HepG2 (cell line): Measurements from ENCODE around the gene RCBTB1. TPM values are rescaled to one million over a fixed set of nuclear protein-coding genes. Genes with fewer than 3 reads are reported as not detected.

Experiments used
- ATAC-seq: fragments of 200-7000 bp; cut with Tn5 transposase; 3 replicates; pipeline ENCODE4 v1.9.1; 2020; ENCODE audit warnings: mild to moderate bottlenecking, moderate library complexity
- BruUV-seq: library from RNA; stranded (reverse); fragments of 400-500 nt; replicated peaks from 2 replicates; lab custom pipeline; 2021; lab: Mats Ljungman, UMichigan
- CTCF ChIA-PET: fragments of 300-600 bp; formaldehyde crosslinking; extraction: SDS; loops from one replicate; lab custom pipeline; 2021; ENCODE audit warnings: low total read pairs, inconsistent platforms, low intra/inter-chr PET ratio; lab: Yijun Ruan, JAX
- POLR2A ChIA-PET: fragments of 350-600 bp; sonication (Branson Sonifier 250); formaldehyde crosslinking; loops from one replicate; lab custom pipeline; 2020; ENCODE audit warnings: antibody characterized with exemption, inconsistent platforms; lab: Yijun Ruan, JAX
- DNase-seq: peaks from one replicate; pipeline ENCODE4 v3.0.0-alpha.2; 2015; ENCODE audit warnings: low spot score
- FAIRE-seq: peaks from 3 replicates; lab custom pipeline; 2011; peaks lifted over from hg19 to GRCh38; lab: Jason Lieb, UNC
- H2AFZ ChIP-seq: one replicate; pipeline ENCODE4 v1.6.1; 2011; ENCODE audit warnings: low read length, inconsistent platforms
- H3K27ac ChIP-seq: fragments of 300-600 bp; 3 replicates; pipeline ENCODE4 v1.8.0; 2011; ENCODE audit warnings: mixed run types, mild to moderate bottlenecking, mixed read lengths, low read length, inconsistent platforms; ENCODE audit not compliant: insufficient read depth; ENCODE audit errors: extremely low read length
- H3K27me3 ChIP-seq, 2 experiments: fragments of 200-600 bp in 1 of 2; 2 replicates in 1 of 2; 3 replicates in 1 of 2; pipeline versions ENCODE4 v1.6.0 to v1.8.0; 2011; ENCODE audit warnings: low read length in 2 of 2, mild to moderate bottlenecking in 2 of 2, moderate library complexity in 2 of 2, inconsistent platforms in 1 of 2; ENCODE audit not compliant: insufficient read depth in 2 of 2, control insufficient read depth in 1 of 2
- H3K36me3 ChIP-seq, 2 experiments: fragments of 200-600 bp in 1 of 2; replicated peaks in 1 of 2; 2 replicates in 1 of 2; 3 replicates in 1 of 2; pipeline versions ENCODE4 v1.5.1 to v1.8.0; 2011; ENCODE audit warnings: low read length in 2 of 2, inconsistent platforms in 1 of 2; ENCODE audit not compliant: insufficient read depth in 2 of 2, control insufficient read depth in 1 of 2
- H3K4me1 ChIP-seq: 2 replicates; pipeline ENCODE4 v1.5.1; 2012; ENCODE audit warnings: low read length, inconsistent platforms; ENCODE audit not compliant: insufficient read depth
- H3K4me2 ChIP-seq: 2 replicates; pipeline ENCODE4 v1.6.0; 2011; ENCODE audit warnings: low read depth, low read length, inconsistent platforms
- H3K4me3 ChIP-seq, 3 experiments: fragments of 200-600 bp in 1 of 3; sonication (generic), shearing (Covaris generic) in 1 of 3; replicated peaks in 1 of 3; 2 replicates each; pipeline ENCODE4 v1.5.1; 2011 to 2016; ENCODE audit warnings: low read length in 3 of 3, inconsistent platforms in 2 of 3, low read depth in 2 of 3, mild to moderate bottlenecking in 2 of 3, control low read depth in 1 of 3, mixed read lengths in 1 of 3; ENCODE audit not compliant: insufficient read depth in 1 of 3
- H3K79me2 ChIP-seq: one replicate; pipeline ENCODE4 v1.6.1; 2011; ENCODE audit warnings: low read length, inconsistent platforms; ENCODE audit not compliant: insufficient read depth
- H3K9ac ChIP-seq: 2 replicates; pipeline ENCODE4 v1.6.0; 2011; ENCODE audit warnings: mild to moderate bottlenecking, low read depth, low read length, inconsistent platforms; ENCODE audit not compliant: insufficient read depth
- H3K9me3 ChIP-seq: 2 replicates; pipeline ENCODE4 v1.5.1; 2012; ENCODE audit warnings: mild to moderate bottlenecking, low read length
- H4K20me1 ChIP-seq: 2 replicates; pipeline ENCODE4 v1.6.0; 2011; ENCODE audit warnings: inconsistent platforms, mild to moderate bottlenecking, low read length, moderate library complexity; ENCODE audit not compliant: insufficient read depth
- HIC2 ChIP-seq: sonication (generic); formaldehyde crosslinking; IDR thresholded peaks from 2 replicates; pipeline ENCODE4 v1.9.0; 2022; ENCODE audit warnings: low read depth, missing genetic modification reagents
- TFAP4 ChIP-seq: sonication (generic); IDR thresholded peaks from 2 replicates; pipeline ENCODE4 v1.6.1; 2016; ENCODE audit warnings: low read depth, borderline replicate concordance
- ZNF296 ChIP-seq: sonication (generic); formaldehyde crosslinking; conservative IDR thresholded peaks from 2 replicates; pipeline ENCODE4 v1.5.0; 2020; ENCODE audit warnings: mild to moderate bottlenecking, missing genetic modification reagents
- WGBS: methylation state at CpG from one replicate; pipeline ENCODE4 v1.1.6; 2017; ENCODE audit warnings: low lambda C conversion rate; 5-methylcytosine and 5-hydroxymethylcytosine counted together
- in situ Hi-C: cut with HindIII; loops from 2 replicates; pipeline ENCODE4 v1.10.0; 2017; ENCODE audit warnings: low pct_unique_long_range_greater_than_20kb; ENCODE audit not compliant: extremely low pct_ligation_motif_present
- intact Hi-C: fragments of 100-400 bp; cut with micrococcal nuclease; formaldehyde crosslinking; loops from one replicate; pipeline ENCODE4 v1.10.0; 2022; ENCODE audit not compliant: unreplicated experiment
- polyA plus RNA-seq, 8 experiments: library from polyadenylated mRNA; depleted of rRNA in 3 of 8; stranded (reverse) in 7 of 8; unstranded in 1 of 8; fragments of >200 nt; fragmentation: Illumina TruSeq in 4 of 8; extraction: Trizol in 4 of 8; gene quantifications; 2 replicates each; pipeline versions ENCODE4 v1.2.1 to v1.2.3, GENCODE V29; 2011 to 2016; ENCODE audit warnings: low read depth in 4 of 8, missing spikeins in 1 of 8, mixed read lengths in 1 of 8; ENCODE audit not compliant: insufficient read depth in 1 of 8
- total RNA-seq, 5 experiments: library from RNA; depleted of rRNA; stranded (reverse); fragments of >200 nt; fragmentation: Illumina TruSeq; extraction: Trizol; gene quantifications; 2 replicates each; pipeline ENCODE4 v1.2.3, GENCODE V29; 2016; ENCODE audit warnings: low read depth in 1 of 5
- TF ChIP-seq, protein P1 (sequence below): sonication (generic); formaldehyde crosslinking; IDR thresholded peaks from 2 replicates; pipeline ENCODE4 v1.8.1; 2023; ENCODE audit warnings: mild to moderate bottlenecking, missing genetic modification reagents, borderline replicate concordance
- TF ChIP-seq, protein P2 (sequence below): sonication (generic); formaldehyde crosslinking; IDR thresholded peaks from 2 replicates; pipeline ENCODE4 v1.5.0; 2020; ENCODE audit warnings: mild to moderate bottlenecking, missing genetic modification reagents, borderline replicate concordance

Gene RCBTB1
- total and polyA plus RNA-seq, 2 of the 13 experiments (the other 11 are each of a cell fraction or from before 2014, with no cell fraction given): 13.4 to 21.6 TPM

- TF ChIP-seq, protein P1, sequence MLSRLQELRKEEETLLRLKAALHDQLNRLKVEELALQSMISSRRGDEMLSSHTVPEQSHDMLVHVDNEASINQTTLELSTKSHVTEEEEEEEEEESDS (CRISPR knock-in tag): no peak
Observed at GRCh38 chr13:49585220-49586157, at the start of gene RCBTB1 (continued).

DNA sequence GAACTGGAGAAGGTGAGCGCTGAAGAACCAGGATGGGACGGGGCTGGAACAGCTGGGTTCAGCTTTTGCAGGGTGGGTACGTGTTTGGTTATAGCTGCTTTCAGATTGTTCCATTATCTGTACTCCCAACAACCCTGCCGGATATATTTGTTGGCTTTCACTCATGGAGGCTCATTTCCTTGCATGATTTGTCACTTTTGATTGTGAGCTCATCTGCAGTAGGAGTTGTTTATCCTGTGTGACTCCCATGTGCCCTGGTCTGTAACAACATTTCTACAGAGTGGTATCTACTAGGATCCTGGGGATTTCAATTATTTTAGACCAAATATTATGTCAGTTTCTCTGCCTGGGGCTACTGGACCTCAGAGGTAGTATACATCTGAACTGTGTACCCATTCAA is 48.4 kb upstream of the RCBTB1 start:
- ATAC-seq (no peak), FAIRE-seq (no peak), DNase-seq (no peak)
- WGBS: 61% methylated on average over 3 of the region's 4 CpGs
- Histone ChIP-seq H2AFZ (no peak overlapping the region), H3K4me1 (peaks cover 28% of the 10 kb centered on the region), H3K36me3 (no peaks in the 10 kb centered on the region), H4K20me1 (no peaks in the 10 kb centered on the region), H3K9ac (no peak overlapping the region), H3K27ac (no peak overlapping the region), H3K9me3 (no peaks in the 10 kb centered on the region), H3K27me3 (no peaks in the 10 kb centered on the region; a peak in 1 of 5 replicates), H3K4me3 (no peak overlapping the region), H3K4me2 (no peak overlapping the region), H3K79me2 (no peaks in the 10 kb centered on the region)
- CTCF ChIA-PET: no interaction called here
- TF ChIP-seq HIC2 (CRISPR knock-in tag): no peak
- TF ChIP-seq, protein P2, sequence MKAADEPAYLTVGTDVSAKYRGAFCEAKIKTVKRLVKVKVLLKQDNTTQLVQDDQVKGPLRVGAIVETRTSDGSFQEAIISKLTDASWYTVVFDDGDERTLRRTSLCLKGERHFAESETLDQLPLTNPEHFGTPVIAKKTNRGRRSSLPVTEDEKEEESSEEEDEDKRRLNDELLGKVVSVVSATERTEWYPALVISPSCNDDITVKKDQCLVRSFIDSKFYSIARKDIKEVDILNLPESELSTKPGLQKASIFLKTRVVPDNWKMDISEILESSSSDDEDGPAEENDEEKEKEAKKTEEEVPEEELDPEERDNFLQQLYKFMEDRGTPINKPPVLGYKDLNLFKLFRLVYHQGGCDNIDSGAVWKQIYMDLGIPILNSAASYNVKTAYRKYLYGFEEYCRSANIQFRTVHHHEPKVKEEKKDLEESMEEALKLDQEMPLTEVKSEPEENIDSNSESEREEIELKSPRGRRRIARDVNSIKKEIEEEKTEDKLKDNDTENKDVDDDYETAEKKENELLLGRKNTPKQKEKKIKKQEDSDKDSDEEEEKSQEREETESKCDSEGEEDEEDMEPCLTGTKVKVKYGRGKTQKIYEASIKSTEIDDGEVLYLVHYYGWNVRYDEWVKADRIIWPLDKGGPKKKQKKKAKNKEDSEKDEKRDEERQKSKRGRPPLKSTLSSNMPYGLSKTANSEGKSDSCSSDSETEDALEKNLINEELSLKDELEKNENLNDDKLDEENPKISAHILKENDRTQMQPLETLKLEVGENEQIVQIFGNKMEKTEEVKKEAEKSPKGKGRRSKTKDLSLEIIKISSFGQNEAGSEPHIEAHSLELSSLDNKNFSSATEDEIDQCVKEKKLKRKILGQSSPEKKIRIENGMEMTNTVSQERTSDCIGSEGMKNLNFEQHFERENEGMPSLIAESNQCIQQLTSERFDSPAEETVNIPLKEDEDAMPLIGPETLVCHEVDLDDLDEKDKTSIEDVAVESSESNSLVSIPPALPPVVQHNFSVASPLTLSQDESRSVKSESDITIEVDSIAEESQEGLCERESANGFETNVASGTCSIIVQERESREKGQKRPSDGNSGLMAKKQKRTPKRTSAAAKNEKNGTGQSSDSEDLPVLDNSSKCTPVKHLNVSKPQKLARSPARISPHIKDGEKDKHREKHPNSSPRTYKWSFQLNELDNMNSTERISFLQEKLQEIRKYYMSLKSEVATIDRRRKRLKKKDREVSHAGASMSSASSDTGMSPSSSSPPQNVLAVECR (CRISPR knock-in tag): no peak
- no peak for TF ChIP-seq ZNF296 (CRISPR knock-in tag)
- TF ChIP-seq TFAP4: no peak
- intact Hi-C loops (no loop called here), in situ Hi-C loops (no loop called here)
- no TSS peak for BruUV-seq
- POLR2A ChIA-PET: no interaction called here
